Heart left ventricle (tissue), 13 donors: Measurements from ENCODE around the gene CELA3B.

Experiments
- CTCF ChIP-seq, 12 donors: fragments of 200-600 bp; sonication (generic) in 4 of 12; IDR thresholded peaks; one replicate each; pipeline versions ENCODE4 v1.5.0 to v1.8.0; 2018 to 2022; ENCODE audit warnings: antibody characterized with exemption in 12 of 12, mild to moderate bottlenecking in 5 of 12
- POLR2A ChIP-seq, 2 donors: fragments of 450-650 bp; IDR thresholded peaks; one replicate each; pipeline ENCODE4 v1.6.1; 2017; ENCODE audit warnings: antibody characterized with exemption in 2 of 2, mild to moderate bottlenecking in 2 of 2, moderate library complexity in 2 of 2
- donor health status: ischemic (EF 13 %, LVEDD 7.1; RV severe dilation, severe dysfunction).
- donor health status: DM: no; HTN: yes; CAD: no.
- donor health status: DM: no; HTN: no; CAD: no.
- donor health status: ischemic (EF 25% LVEDD 6.9; RV normal size, moderate dysfunction).
- donor health status: ischemic (EF 25% LVEDD 5.7; RV mildly dilated, moderate dysfunction).
- donor health status: ischemic (EF 35%, LVEDD 5.7; RV mildly dilated, moderate dysfunction).
- donor health status: nonischemic (EF 11% LVEDD 7.7; RV severe dilation, severe dysfunction).
- donor health status: DM: yes; HTN: yes; CAD: no.
- donor health status: PGD.
- donor health status: ischemic (EF 29% LVEDD 5.4; RV normal size, mild dysfunction).
- donor health status: nonischemic (EF 23%, LVEDD 6.1; RV moderate dilation, normal function).

GRCh38 chr1:21944733-21945073, 32.1 kb upstream of the CELA3B start:
- TF ChIP-seq POLR2A (IDR thresholded peaks at IDR 0.05) (no peak), CTCF (IDR thresholded peaks at IDR 0.05) (no peak)
